GM10248 (cell line): ENCODE data around the gene KLHL8.

Experiments used
- CTCF ChIA-PET: fragments of 300-600 bp; sonication (Branson Sonifier 250); formaldehyde crosslinking; extraction: SDS; loops from one replicate; lab custom pipeline; 2021; ENCODE audit warnings: antibody characterized with exemption; lab: Yijun Ruan, JAX
- POLR2A ChIA-PET: fragments of 350-650 bp; sonication (Branson Sonifier 250); formaldehyde crosslinking; extraction: SDS; loops from one replicate; lab custom pipeline; 2020; ENCODE audit warnings: antibody characterized with exemption; lab: Yijun Ruan, JAX
- DNase-seq: peaks from one replicate; pipeline ENCODE4 v3.0.0; 2012; ENCODE audit errors: extremely low spot score
- CTCF ChIP-seq: IDR thresholded peaks from 2 replicates; pipeline ENCODE4 v1.5.1; 2012; ENCODE audit warnings: mild to moderate bottlenecking, low read depth; ENCODE audit errors: extremely low read depth, missing control alignments, control extremely low read depth

The KLHL8 gene

GRCh38 chr4:87235020-87235671, 14.7 kb upstream of the KLHL8 start:
- POLR2A ChIA-PET: no interaction called here
- DNase-seq: no peak
- TF ChIP-seq CTCF: no peak

GRCh38 chr4:87232216-87232615, 11.8 kb upstream of the KLHL8 start:
- ChIA-PET POLR2A (no interaction called here), CTCF (no interaction called here)
- no peak for DNase-seq
- TF ChIP-seq CTCF: no peak

More at GRCh38 chr4:87235020-87235671, 14.7 kb upstream of the KLHL8 start:
- CTCF ChIA-PET: interaction anchor here (0.6 to 8.3 kb wide), 14 partner anchors 10 to 739 kb away, joined by 3 to 85 read pairs (median 4); partner anchors contain the start of gene KLHL8

- no peak for DNase-seq
- ChIA-PET POLR2A (no interaction called here), CTCF (interaction anchor here (1.5 kb wide), 1 partner anchor 308 kb away, joined by 5 read pairs; no protein-coding TSS in a partner anchor)
- TF ChIP-seq CTCF: no peak
Measured at GRCh38 chr4:87230806-87231205, 10.4 kb upstream of the KLHL8 start.

GRCh38 chr4:87229979-87230378, 9.6 kb upstream of the KLHL8 start:
- no peak for DNase-seq
- ChIA-PET POLR2A (no interaction called here), CTCF (interaction anchor here (0.9 to 1.5 kb wide), 2 partner anchors 41 to 308 kb away, joined by 3 to 5 read pairs; no protein-coding TSS in a partner anchor)
- no peak for TF ChIP-seq CTCF

GRCh38 chr4:87228262-87228860, 7.9 kb upstream of the KLHL8 start:
- TF ChIP-seq CTCF: no peak
- no peak for DNase-seq
- POLR2A ChIA-PET: no interaction called here
- CTCF ChIA-PET: interaction anchor here (1.2 kb wide), 1 partner anchor 78 kb away, joined by 7 read pairs; no protein-coding TSS in a partner anchor

- POLR2A ChIA-PET: no interaction called here
- DNase-seq: no peak
- TF ChIP-seq CTCF: no peak
- CTCF ChIA-PET: interaction anchor here (1.1 to 6.0 kb wide), 3 partner anchors 7 to 305 kb away, joined by 5 to 24 read pairs (median 7); no protein-coding TSS in a partner anchor
Measured at GRCh38 chr4:87227751-87228151, 7.3 kb upstream of the KLHL8 start.
